A673 (cell line): ENCODE measurements around the gene BMF. TPM values are rescaled to one million over a fixed set of nuclear protein-coding genes. Genes with fewer than 3 reads are reported as not detected.

Source experiments
- BruUV-seq: library from RNA; stranded (reverse); fragments of 400-500 nt; replicated peaks from 2 replicates; lab custom pipeline; 2021; lab: Mats Ljungman, UMichigan
- CTCF ChIA-PET: fragments of 300-600 bp; sonication (Branson Sonifier 250); formaldehyde crosslinking; loops from one replicate; lab custom pipeline; 2022; ENCODE audit warnings: antibody characterized with exemption; lab: Charles Lee
- POLR2A ChIA-PET: fragments of 300-600 bp; sonication (Branson Sonifier 250); formaldehyde crosslinking; loops from one replicate; lab custom pipeline; 2022; ENCODE audit warnings: antibody characterized with exemption; ENCODE audit not compliant: low non-redundant PET; lab: Charles Lee
- DNase-seq: peaks from one replicate; pipeline ENCODE4 v3.0.0-alpha.2; 2015; ENCODE audit warnings: low spot score
- H3K27ac ChIP-seq: fragments of 200-600 bp; sonication (generic); 2 replicates; pipeline ENCODE4 v1.5.1; 2016; ENCODE audit warnings: mixed run types, low read depth, mild to moderate bottlenecking, mixed read lengths, antibody characterized with exemption, low read length; ENCODE audit not compliant: poor library complexity, severe bottlenecking
- H3K27me3 ChIP-seq: fragments of 200-600 bp; sonication (generic); replicated peaks from 2 replicates; pipeline ENCODE4 v1.6.1; 2017; ENCODE audit warnings: mixed run types, low read depth, mild to moderate bottlenecking, mixed read lengths, antibody characterized with exemption, low read length; ENCODE audit not compliant: insufficient read depth, poor library complexity
- H3K36me3 ChIP-seq: fragments of 200-600 bp; sonication (generic); 2 replicates; pipeline ENCODE4 v1.6.1; 2016; ENCODE audit warnings: mixed run types, mild to moderate bottlenecking, mixed read lengths, antibody characterized with exemption, low read length; ENCODE audit not compliant: insufficient read depth, poor library complexity, severe bottlenecking
- H3K4me1 ChIP-seq: fragments of 200-600 bp; sonication (generic); 2 replicates; pipeline ENCODE4 v1.6.1; 2017; ENCODE audit warnings: mixed run types, mild to moderate bottlenecking, mixed read lengths, antibody characterized with exemption, low read length; ENCODE audit not compliant: insufficient read depth, poor library complexity, severe bottlenecking
- H3K4me3 ChIP-seq: fragments of 200-600 bp; sonication (generic); 2 replicates; pipeline ENCODE4 v1.5.1; 2016; ENCODE audit warnings: low read depth, mixed run types, mild to moderate bottlenecking, mixed read lengths, low read length; ENCODE audit not compliant: poor library complexity, severe bottlenecking
- H3K9me3 ChIP-seq: fragments of 200-600 bp; sonication (generic); 2 replicates; pipeline ENCODE4 v1.6.1; 2016; ENCODE audit warnings: mixed run types, low read depth, mild to moderate bottlenecking, mixed read lengths, antibody characterized with exemption, low read length; ENCODE audit not compliant: poor library complexity, severe bottlenecking
- CTCF ChIP-seq: fragments of 300-800, 200-600 bp; sonication (generic); conservative IDR thresholded peaks from 2 replicates; pipeline ENCODE4 v1.5.1; 2017; ENCODE audit warnings: low read depth, mild to moderate bottlenecking, antibody characterized with exemption, low read length, moderate library complexity, mixed read lengths
- EZH2 ChIP-seq: fragments of 200-600 bp; sonication (generic); IDR thresholded peaks from 2 replicates; pipeline ENCODE4 v1.6.1; 2017; ENCODE audit warnings: borderline replicate concordance, low read depth, mild to moderate bottlenecking, mixed read lengths, antibody characterized with exemption, low read length; ENCODE audit not compliant: poor library complexity, severe bottlenecking
- intact Hi-C: fragments of 100-400 bp; cut with micrococcal nuclease; formaldehyde crosslinking; loops from one replicate; pipeline ENCODE4 v1.10.0; 2022; ENCODE audit not compliant: unreplicated experiment
- total RNA-seq: library from RNA; stranded (reverse); gene quantifications from 2 replicates; pipeline ENCODE4 v1.2.3, GENCODE V29; 2021

Gene BMF
- total RNA-seq, 1 experiment from 2014 or later, result 18.5 TPM

GRCh38 chr15:40069178-40070165, 39.2 kb downstream of the BMF start:
- no peak overlapping the region for H3K4me3 ChIP-seq
- peak; percentile 87 for DNase-seq
- H3K27ac ChIP-seq, result peak overlapping the region; percentile 71
- H3K4me1 ChIP-seq, result peaks cover 20% of the 10 kb centered on the region
- ChIA-PET POLR2A (no interaction called here), CTCF (interaction anchor here (0.6 kb wide), 1 partner anchor 1001 kb away, joined by 22 read pairs; no protein-coding TSS in a partner anchor)
- no peaks in the 10 kb centered on the region for H3K36me3 ChIP-seq
- no peak for TF ChIP-seq EZH2
- TF ChIP-seq CTCF, result no peak
- intact Hi-C loops, result no loop called here
- no peaks in the 10 kb centered on the region for H3K9me3 ChIP-seq
- BruUV-seq, result no TSS peak
- H3K27me3 ChIP-seq, result no peaks in the 10 kb centered on the region

- no peaks in the 10 kb centered on the region for H3K9me3 ChIP-seq
- no peaks in the 10 kb centered on the region for H3K27me3 ChIP-seq
- no peak for DNase-seq
- no peak overlapping the region for H3K27ac ChIP-seq
- CTCF ChIA-PET, result interaction anchor here (0.7 kb wide), 1 partner anchor 14 kb away, joined by 5 read pairs; no protein-coding TSS in a partner anchor
- no TSS peak for BruUV-seq
- peaks cover 20% of the 10 kb centered on the region for H3K4me1 ChIP-seq
- intact Hi-C loops, result no loop called here
- POLR2A ChIA-PET, result no interaction called here
- no peaks in the 10 kb centered on the region for H3K36me3 ChIP-seq
- TF ChIP-seq CTCF (no peak), EZH2 (no peak)
- H3K4me3 ChIP-seq, result no peak overlapping the region
Observed at GRCh38 chr15:40067921-40068624, 40.6 kb downstream of the BMF start.

- peaks cover 20% of the 10 kb centered on the region for H3K4me1 ChIP-seq
- no peak overlapping the region for H3K4me3 ChIP-seq
- no TSS peak for BruUV-seq
- DNase-seq, result no peak
- ChIA-PET CTCF (no interaction called here), POLR2A (no interaction called here)
- TF ChIP-seq CTCF (no peak), EZH2 (no peak)
- intact Hi-C loops, result no loop called here
- H3K27me3 ChIP-seq, result no peaks in the 10 kb centered on the region
- no peak overlapping the region for H3K27ac ChIP-seq
- H3K9me3 ChIP-seq, result no peaks in the 10 kb centered on the region
- no peaks in the 10 kb centered on the region for H3K36me3 ChIP-seq
Observed at GRCh38 chr15:40066589-40066988, 42.1 kb downstream of the BMF start.
